ENCODE data around the gene UBC. TPM values are rescaled to one million over a fixed set of nuclear protein-coding genes. Genes with fewer than 3 reads are reported as not detected.

Gene UBC
- total and polyA plus RNA-seq, 9 of the 15 experiments (the other 6 are each of a cell fraction or from before 2014, with no cell fraction given), result 533 to 1,153 (median 813) TPM

- peak; percentile 76 for TF ChIP-seq MEIS2 (IDR thresholded peaks at IDR 0.05; ENCODE audit: partially characterized antibody)
- TF ChIP-seq FOSL1 (tag; conservative IDR thresholded peaks at IDR 0.05), result no peak
- peak; percentile 29 to 89; a peak in 3 of 4 replicates for TF ChIP-seq FOXK2 (conservative IDR thresholded peaks at IDR 0.05 in 1 of 2, IDR thresholded peaks at IDR 0.05 in 1 of 2; ENCODE audit: low read depth in 2 of 2)
- no peak for TF ChIP-seq HMGN3 (IDR thresholded peaks at IDR 0.05; ENCODE audit: borderline replicate concordance, extremely low read depth, insufficient read length, low read depth, low read length)
- peak; percentile 37 to 49 (median 45); a peak in 3 of 6 replicates for TF ChIP-seq CTCF (IDR thresholded peaks at IDR 0.05 in 2 of 3, conservative IDR thresholded peaks at IDR 0.05 in 1 of 3; ENCODE audit: insufficient read depth in 2 of 3, low read depth in 1 of 3, low read length in 3 of 3)
- TF ChIP-seq ZNF512 (tag; IDR thresholded peaks at IDR 0.05), result no peak
- TF ChIP-seq RBM25 (IDR thresholded peaks at IDR 0.05; ENCODE audit: low read depth, low read length, severe bottlenecking), result peak; percentile 53
- 0 out of 2 replicates have a peak, but pooled peaks have one; percentile 10 for TF ChIP-seq MAFK (IDR thresholded peaks at IDR 0.05; ENCODE audit: low read length)
- TF ChIP-seq MAFG (tag; conservative IDR thresholded peaks at IDR 0.05), result 0 out of 2 replicates have a peak, but pooled peaks have one; percentile 22
- peak; percentile 37; the same call in 1 of the 2 replicates for TF ChIP-seq REST (IDR thresholded peaks at IDR 0.05; ENCODE audit: borderline replicate concordance)
- no peak for TF ChIP-seq REST (CRISPR knock-in tag; IDR thresholded peaks at IDR 0.05; ENCODE audit: low read depth)
Observed at GRCh38 chr12:124928912-124929530, 14.6 kb upstream of the UBC start (continued).

Measured in K562 (cell line).